ENCODE data around the gene KRTCAP3.

Gene KRTCAP3
- 1.4 to 6.7 (median 3.1) reads per million in 9 experiments for total RNA-seq

GRCh38 chr2:27441958-27442919 lies at the start of gene KRTCAP3:
KRTCAP3 (plus strand) TSS chr2:27442381; CDS start chr2:27442413, 32 bp downstream.
- Mint-ChIP-seq H3K9me3 (no peaks in the 10 kb centered on the region), H3K4me1 (ENCODE audit: low read depth in 2 of 2) (peaks cover 4 to 10% of the 10 kb centered on the region in 2 donors), H3K4me3 (peak within 1 kb of the TSS; percentile 15 to 19), H3K27me3 (no peaks in the 10 kb centered on the region), H3K27ac (peak within 1 kb of the TSS; percentile 13 to 62), H3K36me3 (ENCODE audit: insufficient read depth) (peaks cover 70% of the 10 kb centered on the region)
- ATAC-seq (replicated peaks) (peak; percentile 87), DNase-seq (peak in 2 of 3 experiments; percentile 38 to 44)

GRCh38 chr2:27393225-27393624 lies 49.0 kb upstream of the KRTCAP3 start:
- no peak for DNase-seq
- Mint-ChIP-seq H3K36me3 (ENCODE audit: insufficient read depth) (peaks cover 34% of the 10 kb centered on the region), H3K27me3 (no peaks in the 10 kb centered on the region), H3K4me1 (ENCODE audit: low read depth in 2 of 2) (peaks cover 24 to 37% of the 10 kb centered on the region in 2 donors), H3K4me3 (no peak overlapping the region), H3K27ac (peak overlapping the region in 1 of 2 donors; percentile 98), H3K9me3 (no peaks in the 10 kb centered on the region)
- no peak for ATAC-seq (replicated peaks)

GRCh38 chr2:27398962-27399361 lies 43.2 kb upstream of the KRTCAP3 start:
- H3K4me3 Mint-ChIP-seq = peak overlapping the region in 1 of 2 donors; percentile 3
- H3K4me1 Mint-ChIP-seq (ENCODE audit: low read depth in 2 of 2) = peaks cover 21 to 46% of the 10 kb centered on the region in 2 donors
- H3K27ac Mint-ChIP-seq = peak overlapping the region in 1 of 2 donors; percentile 82
- no peak for DNase-seq
- peaks cover 22% of the 10 kb centered on the region for H3K36me3 Mint-ChIP-seq (ENCODE audit: insufficient read depth)
- ATAC-seq (replicated peaks) = no peak
- H3K9me3 Mint-ChIP-seq = no peaks in the 10 kb centered on the region
- no peaks in the 10 kb centered on the region for H3K27me3 Mint-ChIP-seq

- Mint-ChIP-seq H3K4me1 (ENCODE audit: low read depth in 2 of 2) (peaks cover 20 to 43% of the 10 kb centered on the region in 2 donors), H3K36me3 (ENCODE audit: insufficient read depth) (peaks cover 33% of the 10 kb centered on the region), H3K4me3 (no peak overlapping the region), H3K9me3 (no peaks in the 10 kb centered on the region), H3K27me3 (no peaks in the 10 kb centered on the region), H3K27ac (peak overlapping the region; percentile 59 to 68)
- no peak for ATAC-seq (replicated peaks)
- no peak for DNase-seq
Observed at GRCh38 chr2:27400348-27401135, 41.6 kb upstream of the KRTCAP3 start.

- H3K4me3 Mint-ChIP-seq = peak overlapping the region; percentile 81 to 89
- H3K27me3 Mint-ChIP-seq = peaks cover 9 to 13% of the 10 kb centered on the region in 2 donors
- H3K4me1 Mint-ChIP-seq (ENCODE audit: low read depth in 2 of 2) = peaks cover 22 to 38% of the 10 kb centered on the region in 2 donors
- ATAC-seq (replicated peaks) (no peak), DNase-seq (no peak)
- H3K36me3 Mint-ChIP-seq (ENCODE audit: insufficient read depth) = peaks cover 22% of the 10 kb centered on the region
- H3K9me3 Mint-ChIP-seq = no peaks in the 10 kb centered on the region
- peak overlapping the region; percentile 91 to 93 for H3K27ac Mint-ChIP-seq
Observed at GRCh38 chr2:27407798-27408491, 34.2 kb upstream of the KRTCAP3 start.

- DNase-seq (no peak), ATAC-seq (replicated peaks) (no peak)
- H3K9me3 Mint-ChIP-seq = no peaks in the 10 kb centered on the region
- H3K4me1 Mint-ChIP-seq (ENCODE audit: low read depth in 2 of 2) = peaks cover 22 to 34% of the 10 kb centered on the region in 2 donors
- H3K36me3 Mint-ChIP-seq (ENCODE audit: insufficient read depth) = peaks cover 21% of the 10 kb centered on the region
- peaks cover 12 to 18% of the 10 kb centered on the region in 2 donors for H3K27me3 Mint-ChIP-seq
- peak overlapping the region; percentile 81 to 89 for H3K4me3 Mint-ChIP-seq
- peak overlapping the region; percentile 91 to 93 for H3K27ac Mint-ChIP-seq
Observed at GRCh38 chr2:27408601-27409320, 33.4 kb upstream of the KRTCAP3 start.

- DNase-seq = peak; percentile 96
- peaks cover 14% of the 10 kb centered on the region for H3K36me3 Mint-ChIP-seq (ENCODE audit: insufficient read depth)
- peaks cover 12 to 18% of the 10 kb centered on the region in 2 donors for H3K27me3 Mint-ChIP-seq
- no peaks in the 10 kb centered on the region for H3K9me3 Mint-ChIP-seq
- ATAC-seq (replicated peaks) = peak; percentile 96
- peak within 1 kb of the TSS; percentile 91 to 93 for H3K27ac Mint-ChIP-seq
- peaks cover 22 to 34% of the 10 kb centered on the region in 2 donors for H3K4me1 Mint-ChIP-seq (ENCODE audit: low read depth in 2 of 2)
- H3K4me3 Mint-ChIP-seq = peak within 1 kb of the TSS; percentile 81 to 89
Observed at GRCh38 chr2:27409321-27410073, 32.7 kb upstream of the KRTCAP3 start, which contains the start of gene PPM1G. PPM1G (minus strand) TSS chr2:27409591; CDS start chr2:27409422, 169 bp downstream.

- DNase-seq (no peak), ATAC-seq (replicated peaks) (no peak)
- Mint-ChIP-seq H3K36me3 (ENCODE audit: insufficient read depth) (peaks cover 6% of the 10 kb centered on the region), H3K9me3 (no peaks in the 10 kb centered on the region), H3K27me3 (peaks cover 12 to 18% of the 10 kb centered on the region in 2 donors), H3K4me1 (ENCODE audit: low read depth in 2 of 2) (peaks cover 13 to 15% of the 10 kb centered on the region in 2 donors), H3K27ac (no peak overlapping the region), H3K4me3 (no peak overlapping the region)
Observed at GRCh38 chr2:27412419-27413152, 29.6 kb upstream of the KRTCAP3 start.

GRCh38 chr2:27416151-27416550 lies 26.0 kb upstream of the KRTCAP3 start:
- peaks cover 12 to 18% of the 10 kb centered on the region in 2 donors for H3K27me3 Mint-ChIP-seq
- no peaks in the 10 kb centered on the region for H3K4me1 Mint-ChIP-seq (ENCODE audit: low read depth in 2 of 2)
- H3K27ac Mint-ChIP-seq = no peak overlapping the region
- H3K36me3 Mint-ChIP-seq (ENCODE audit: insufficient read depth) = peaks cover 3% of the 10 kb centered on the region
- ATAC-seq (replicated peaks) (no peak), DNase-seq (no peak)
- H3K9me3 Mint-ChIP-seq = no peaks in the 10 kb centered on the region
- no peak overlapping the region for H3K4me3 Mint-ChIP-seq

- Mint-ChIP-seq H3K27me3 (no peaks in the 10 kb centered on the region), H3K4me3 (no peak overlapping the region), H3K9me3 (no peaks in the 10 kb centered on the region), H3K36me3 (ENCODE audit: insufficient read depth) (peaks cover under 1% of the 10 kb centered on the region), H3K27ac (no peak overlapping the region), H3K4me1 (ENCODE audit: low read depth in 2 of 2) (no peaks in the 10 kb centered on the region)
- DNase-seq (no peak), ATAC-seq (replicated peaks) (no peak)
Observed at GRCh38 chr2:27420996-27421395, 21.2 kb upstream of the KRTCAP3 start.

- H3K4me3 Mint-ChIP-seq = no peak overlapping the region
- no peaks in the 10 kb centered on the region for H3K9me3 Mint-ChIP-seq
- H3K4me1 Mint-ChIP-seq (ENCODE audit: low read depth in 2 of 2) = no peaks in the 10 kb centered on the region
- DNase-seq (no peak), ATAC-seq (replicated peaks) (no peak)
- no peak overlapping the region for H3K27ac Mint-ChIP-seq
- no peaks in the 10 kb centered on the region for H3K27me3 Mint-ChIP-seq
- no peaks in the 10 kb centered on the region for H3K36me3 Mint-ChIP-seq (ENCODE audit: insufficient read depth)
Observed at GRCh38 chr2:27421660-27422250, 20.4 kb upstream of the KRTCAP3 start.
